ENCODE measurements around the gene BIN2.
"Not testable (repeated sequence)": the region's sequence is repeated elsewhere in the genome, so short reads cannot be mapped to it uniquely, and the experiment has no call there.

Gene BIN2

DNA sequence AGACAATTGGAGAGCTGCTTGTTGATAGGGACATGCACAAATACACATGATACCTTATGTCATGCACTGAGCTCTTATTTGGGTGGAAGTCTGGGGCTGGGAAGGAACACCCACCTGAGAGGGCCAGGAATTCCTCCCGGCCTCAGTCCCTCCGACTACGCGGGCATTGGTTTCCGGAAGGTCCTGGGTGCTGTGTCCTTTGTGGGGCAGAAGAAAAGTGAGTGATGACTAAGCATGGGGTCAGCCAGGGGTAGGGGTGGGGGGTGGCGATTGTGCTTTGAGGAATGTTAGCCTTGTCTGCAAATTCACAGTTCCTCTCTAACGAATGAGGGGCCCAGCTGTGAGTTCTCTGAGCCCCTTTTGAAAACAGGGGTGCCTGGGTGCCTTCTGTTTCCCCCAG is 21.7 kb upstream of the BIN2 start:
- no peak for DNase-seq (ENCODE audit: low read depth in 2 of 2)

DNA sequence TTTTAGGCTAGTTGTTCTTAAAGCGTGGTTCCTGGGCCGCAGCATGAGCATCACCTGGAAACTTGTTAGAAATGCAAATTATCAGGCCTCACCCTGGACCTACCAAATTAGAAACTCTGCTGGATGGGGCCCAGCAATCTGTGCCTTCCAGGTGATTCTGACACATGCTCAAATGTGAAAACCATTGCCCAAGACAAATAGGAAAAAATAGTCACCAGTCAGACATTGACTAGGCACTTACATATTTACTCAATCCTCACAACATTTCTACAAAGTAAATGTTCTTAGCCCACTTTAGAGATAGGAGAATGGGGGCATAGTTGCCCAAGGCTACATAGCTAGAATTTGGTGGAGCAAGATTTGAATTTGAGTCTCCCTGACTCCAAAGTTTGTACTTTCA is 19.2 kb upstream of the BIN2 start:
- DNase-seq (ENCODE audit: low read depth in 2 of 2), result no peak

DNA sequence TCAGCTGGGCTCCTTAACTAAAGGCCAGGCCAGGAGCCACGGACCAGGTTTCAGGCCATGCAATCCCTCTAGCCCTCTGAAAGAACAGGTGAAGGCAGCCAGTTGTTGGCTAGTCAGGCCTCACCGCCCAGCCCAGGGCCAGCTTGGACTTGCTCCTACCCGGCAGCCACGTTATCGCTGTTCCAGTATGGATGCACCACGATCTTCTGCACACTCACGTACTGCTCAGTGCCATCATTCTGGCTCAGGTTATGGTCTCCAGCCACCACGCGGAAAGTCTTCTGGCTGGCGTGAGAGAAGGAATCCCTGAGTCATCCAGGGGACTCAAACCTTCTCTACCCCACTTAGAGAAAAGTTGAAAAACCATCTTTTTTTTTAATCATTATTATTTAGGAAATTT is 18.4 kb upstream of the BIN2 start:
- no peak for DNase-seq (ENCODE audit: low read depth in 2 of 2)

DNA sequence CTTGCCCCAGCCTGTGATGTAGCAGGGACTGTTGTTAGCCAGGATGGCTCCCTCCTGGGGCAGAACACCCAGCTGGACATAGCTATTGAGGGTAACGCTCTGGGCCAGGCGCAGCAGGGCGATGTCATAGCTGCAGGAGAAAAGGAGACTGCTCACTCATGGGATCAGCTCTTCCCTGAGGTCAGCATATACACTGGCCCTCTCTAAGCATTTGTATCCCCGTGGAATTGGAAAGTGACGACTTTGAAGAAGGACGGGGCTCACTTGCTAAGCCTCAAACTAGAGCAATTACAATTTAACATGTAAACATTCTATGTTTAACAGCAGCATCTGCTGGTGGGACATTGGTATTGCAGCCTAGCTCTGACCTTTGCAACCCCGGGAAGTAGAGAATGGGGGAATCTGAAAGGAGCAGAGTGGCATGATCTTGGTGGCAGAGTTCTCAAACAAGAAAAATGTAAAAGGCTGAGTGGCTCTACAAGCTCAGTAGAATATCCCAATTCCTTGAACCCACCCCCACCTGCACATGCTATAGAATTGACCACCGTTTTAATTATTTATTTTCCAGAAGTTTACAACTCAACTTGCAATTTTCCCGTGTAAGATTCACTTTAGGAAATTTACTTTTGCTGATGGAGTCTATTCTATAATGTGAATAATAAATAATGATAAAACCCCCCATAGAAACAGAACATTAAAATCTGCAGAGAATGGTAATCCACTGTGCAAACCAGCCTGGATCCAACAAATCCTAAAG is 17.5 kb upstream of the BIN2 start:
- peak; percentile 46 to 56 for DNase-seq (ENCODE audit: low read depth in 2 of 2)

DNA sequence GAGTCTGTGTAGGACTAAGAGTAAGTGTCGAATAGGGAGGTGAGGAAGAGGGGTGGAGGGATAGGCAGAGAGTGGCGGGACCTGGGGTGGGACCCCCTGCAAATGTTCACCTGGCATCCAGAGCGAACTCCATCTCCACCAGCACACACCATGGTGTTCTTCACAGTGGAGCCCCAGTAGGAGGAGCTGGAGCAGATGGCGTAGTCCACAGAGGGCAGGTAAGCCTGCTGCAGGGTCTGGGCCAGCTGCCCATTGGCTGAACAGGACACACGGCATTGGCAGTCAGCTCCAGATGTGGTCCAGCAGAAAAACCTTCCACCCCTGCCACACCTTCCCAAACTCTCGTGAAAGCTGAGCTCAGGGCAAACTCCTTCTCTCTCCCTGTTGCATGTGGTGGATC is 15.8 kb upstream of the BIN2 start:
- DNase-seq (ENCODE audit: low read depth in 2 of 2), result no peak

DNA sequence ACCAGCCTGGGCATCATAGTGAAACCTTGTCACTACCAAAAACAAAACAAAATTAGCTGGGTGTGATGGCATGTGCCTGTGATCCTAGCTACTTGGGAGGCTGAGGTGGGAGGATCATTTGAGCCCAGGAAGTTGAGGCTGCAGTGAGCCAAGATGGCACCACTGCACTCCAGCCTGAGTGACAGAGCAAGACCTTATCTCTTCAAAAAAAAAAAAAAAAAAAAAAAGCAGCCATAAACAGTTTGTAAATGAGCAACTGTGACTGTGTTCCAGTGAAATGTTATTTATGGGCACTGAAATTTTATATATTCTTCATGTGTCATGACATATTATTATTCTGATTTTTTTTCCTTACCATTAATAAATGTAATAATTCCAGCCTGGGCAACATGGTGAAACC is 13.4 kb upstream of the BIN2 start:
- not testable (repeated sequence) for DNase-seq (ENCODE audit: low read depth in 2 of 2)

DNA sequence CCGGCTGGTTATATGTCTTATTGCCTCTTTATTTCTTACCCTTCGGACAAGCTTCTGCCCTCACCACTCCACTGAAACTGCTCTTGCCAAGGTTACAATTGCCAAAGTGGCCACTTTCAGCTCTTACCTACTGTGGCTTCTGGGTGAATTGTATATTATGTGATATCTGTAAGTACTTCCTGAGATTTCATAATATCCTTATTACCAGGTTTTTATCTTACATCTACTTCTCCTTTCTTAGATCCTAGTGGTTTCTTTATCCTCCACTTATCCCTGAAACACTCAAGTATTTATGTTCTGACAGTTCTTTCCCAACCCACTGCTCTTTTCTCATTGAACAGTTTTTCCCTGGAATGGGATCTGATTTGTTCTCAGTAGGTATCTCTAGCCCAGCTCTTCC is 12.0 kb upstream of the BIN2 start:
- no peak for DNase-seq (ENCODE audit: low read depth in 2 of 2)

DNA sequence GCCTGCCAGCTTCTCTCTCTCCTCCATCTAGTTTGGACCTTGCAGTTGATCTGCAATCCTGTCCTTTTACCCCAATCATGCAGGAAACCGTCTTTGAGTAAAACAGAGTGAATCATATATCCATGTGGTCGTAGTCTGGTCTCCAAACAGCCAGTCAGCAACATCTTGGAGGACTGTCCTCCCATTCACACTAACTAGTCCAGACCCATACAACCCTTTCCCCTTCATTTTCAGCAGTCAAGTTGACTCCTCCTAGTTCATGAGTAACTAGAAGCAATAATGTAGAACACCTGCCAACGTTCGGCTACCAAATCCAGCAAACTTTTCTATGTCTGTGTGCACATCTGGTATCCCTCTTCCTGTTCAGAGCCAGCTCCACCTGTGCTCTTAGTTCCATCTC is 10.8 kb upstream of the BIN2 start:
- no peak for DNase-seq (ENCODE audit: low read depth in 2 of 2)

DNA sequence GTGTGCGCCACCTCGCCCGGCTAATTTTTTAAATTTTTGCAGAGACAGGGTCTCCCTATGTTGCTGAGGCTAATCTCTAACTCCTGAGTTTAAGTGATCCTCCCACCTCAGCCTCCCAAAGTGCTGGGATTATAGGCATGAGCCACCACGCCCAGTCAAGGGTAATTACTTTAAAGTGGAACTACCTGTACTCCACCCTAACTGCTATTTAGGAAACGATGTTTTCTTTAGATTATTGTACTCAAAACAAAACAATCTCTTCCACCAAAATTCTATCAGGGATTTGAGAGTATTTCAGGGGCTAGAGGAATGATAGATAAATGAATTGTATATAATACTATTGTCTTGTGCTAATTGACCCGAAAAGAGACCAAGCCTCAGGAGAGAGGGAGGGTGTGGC is 9.6 kb upstream of the BIN2 start:
- no peak for DNase-seq (ENCODE audit: low read depth in 2 of 2)

DNA sequence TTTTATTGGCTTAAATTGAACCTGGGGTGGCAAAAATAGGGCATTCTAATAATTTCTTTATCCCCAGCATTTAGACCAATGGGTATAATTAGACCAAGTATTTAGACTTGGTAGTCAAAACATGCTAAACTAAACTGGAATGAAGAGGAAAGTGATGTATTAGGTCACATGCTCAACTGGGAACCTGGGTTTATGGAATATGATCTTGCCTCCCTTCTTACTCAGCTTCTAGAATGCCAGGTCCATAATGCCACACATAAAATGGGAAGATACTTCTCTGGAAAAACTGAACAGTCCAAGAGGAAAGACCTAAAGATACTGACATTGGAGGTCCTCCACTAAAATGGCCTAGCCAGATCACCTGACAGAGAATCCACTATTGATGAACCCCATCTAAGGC is 6.2 kb upstream of the BIN2 start:
- no peak for DNase-seq (ENCODE audit: low read depth in 2 of 2)

DNA sequence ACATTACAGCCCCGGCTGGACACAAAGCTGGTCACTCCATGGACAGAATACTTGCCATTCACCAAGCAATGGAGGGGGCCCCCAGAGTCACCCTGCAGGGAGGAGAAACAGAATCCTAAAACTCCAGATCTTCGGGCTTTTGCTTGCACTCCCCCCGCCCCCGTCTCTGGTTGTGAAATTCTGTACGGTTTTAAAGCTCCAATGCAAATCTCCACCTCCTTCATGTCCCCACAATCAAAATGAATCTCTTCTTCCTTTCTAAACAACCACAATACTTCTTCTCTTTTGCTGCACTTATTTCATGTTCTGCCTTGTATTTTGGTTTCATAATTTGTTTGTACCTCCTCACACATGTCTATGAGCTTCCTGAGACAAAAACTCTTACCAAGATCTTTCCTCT is 5.8 kb upstream of the BIN2 start:
- no peak for DNase-seq (ENCODE audit: low read depth in 2 of 2)

DNA sequence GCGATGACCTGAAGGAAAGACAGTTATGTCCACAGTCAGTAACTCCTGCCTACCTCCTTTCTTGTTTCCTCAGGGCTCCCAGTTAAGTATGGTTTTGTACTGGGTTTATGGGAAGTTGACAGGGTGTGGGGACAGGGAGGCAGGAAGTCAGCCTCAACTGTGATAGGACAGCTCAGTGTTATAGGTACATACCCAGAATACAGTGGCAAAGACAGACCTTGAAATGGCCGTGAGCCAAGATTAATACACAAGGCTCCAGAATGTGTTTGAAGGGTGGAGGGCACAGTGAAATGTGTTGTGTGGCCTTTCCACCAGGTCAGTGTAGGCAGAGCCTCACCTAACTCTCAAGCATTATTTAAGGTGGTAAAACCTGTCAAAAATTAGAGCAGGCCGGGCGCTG is 4.6 kb upstream of the BIN2 start:
- DNase-seq (ENCODE audit: low read depth in 2 of 2), result no peak

DNA sequence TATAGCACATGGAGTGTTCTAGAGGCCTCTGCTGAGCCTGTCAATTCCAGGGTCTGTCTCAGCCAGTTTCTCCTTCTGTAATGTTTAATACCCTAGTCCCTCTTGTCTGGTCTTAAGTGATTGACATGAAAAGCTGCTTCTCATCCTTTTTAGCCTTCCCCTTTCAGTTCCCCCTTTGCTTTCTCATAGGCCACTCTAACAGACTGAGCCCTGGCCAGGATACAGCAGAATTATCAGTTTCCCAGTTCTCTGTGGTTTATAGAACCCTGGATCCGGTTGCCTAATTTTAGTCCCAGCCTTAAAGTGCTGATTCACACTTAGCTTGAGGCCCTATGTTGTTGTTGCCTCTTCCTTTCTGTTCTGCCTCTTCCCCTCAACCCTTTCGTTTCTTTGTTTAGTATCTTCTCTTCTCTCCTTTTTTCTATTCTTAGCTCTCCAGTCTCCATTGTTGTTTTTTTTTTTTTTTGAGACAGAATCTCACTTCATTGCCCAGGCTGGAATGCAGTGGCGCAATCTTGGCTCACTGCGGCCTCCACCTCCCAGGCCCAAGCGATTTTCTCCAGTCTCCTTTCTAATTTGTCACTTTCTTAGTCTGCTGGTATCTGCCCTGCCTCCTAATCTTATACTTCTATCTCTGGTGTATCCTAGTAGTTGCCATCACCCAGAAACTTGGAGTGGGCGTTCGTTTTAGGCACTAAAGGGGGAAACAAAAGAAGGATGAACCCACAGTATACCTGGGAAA is 2.9 kb upstream of the BIN2 start:
- no peak for DNase-seq (ENCODE audit: low read depth in 2 of 2)

DNA sequence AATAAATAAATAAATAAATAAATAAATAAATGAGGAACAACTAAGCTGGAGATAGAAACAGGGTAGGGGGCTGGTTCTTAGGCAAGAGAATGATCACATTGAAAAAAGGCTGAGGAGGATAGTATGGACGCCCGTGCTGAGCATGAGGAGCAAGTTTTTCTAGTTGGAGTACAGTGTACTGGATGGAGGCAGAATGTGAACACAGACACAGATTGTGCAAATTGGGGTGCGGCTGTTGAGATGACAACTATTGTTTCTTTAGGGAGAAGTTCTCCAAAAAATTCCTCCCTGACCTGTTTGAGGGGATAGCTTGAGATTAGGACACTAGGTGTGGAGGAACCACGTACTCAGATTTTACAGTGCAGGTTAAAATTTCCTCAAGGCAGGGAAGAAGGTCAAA is 979 bp upstream of the BIN2 start:
- no peak for DNase-seq (ENCODE audit: low read depth in 2 of 2)

DNA sequence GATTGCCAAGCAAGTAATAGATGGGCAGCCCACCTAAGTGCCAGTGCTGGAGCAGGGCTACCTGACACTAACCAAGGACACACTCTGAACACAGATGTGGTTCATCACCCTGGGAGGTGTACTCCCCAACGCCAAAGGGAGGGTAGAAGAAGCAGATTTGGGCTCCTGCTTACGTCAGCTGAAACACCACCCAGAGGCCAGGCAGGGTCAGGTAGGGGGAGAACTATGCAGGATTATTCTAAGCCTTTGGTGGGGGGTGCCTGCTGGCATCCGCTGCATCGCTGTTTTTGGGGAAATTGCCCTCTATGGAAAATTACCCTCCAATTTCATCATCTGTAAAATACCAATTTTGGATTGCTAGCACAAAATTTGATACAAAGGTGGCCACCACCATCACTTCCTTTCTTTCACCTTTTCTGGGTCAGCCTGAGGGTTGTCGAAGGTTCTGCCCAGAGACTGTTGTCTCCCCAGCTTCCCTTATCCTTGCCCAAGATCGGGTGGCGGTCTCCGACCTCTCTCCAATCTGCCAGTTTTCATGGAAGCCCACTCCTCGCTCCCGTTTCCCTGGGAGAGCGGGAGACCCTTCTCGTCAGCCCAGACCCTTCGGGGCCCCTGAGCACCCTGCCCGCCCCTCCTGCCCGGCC is 535 bp downstream of the BIN2 start:
- peak; percentile 24 to 29 for DNase-seq (ENCODE audit: low read depth in 2 of 2)

DNA sequence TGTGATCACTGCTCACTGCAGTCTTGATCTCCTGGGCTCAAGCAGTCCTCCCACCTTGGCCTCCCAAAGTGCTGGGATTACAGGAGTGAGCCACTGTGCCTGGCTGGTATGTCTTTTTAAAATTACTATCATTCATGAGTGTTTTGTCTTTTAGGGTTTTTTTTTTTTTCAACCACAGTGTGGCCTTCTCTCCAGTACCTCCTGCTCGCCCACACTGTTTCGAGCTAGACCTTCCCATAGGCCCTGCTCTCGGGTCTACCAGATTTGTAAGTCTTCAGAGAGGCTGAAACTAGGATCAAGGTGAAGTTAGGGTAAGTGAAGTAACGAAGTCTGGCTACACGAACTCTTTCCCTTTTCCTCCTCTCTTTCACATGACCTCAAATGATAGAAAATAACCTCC is 1.5 kb downstream of the BIN2 start:
- no peak for DNase-seq (ENCODE audit: low read depth in 2 of 2)

DNA sequence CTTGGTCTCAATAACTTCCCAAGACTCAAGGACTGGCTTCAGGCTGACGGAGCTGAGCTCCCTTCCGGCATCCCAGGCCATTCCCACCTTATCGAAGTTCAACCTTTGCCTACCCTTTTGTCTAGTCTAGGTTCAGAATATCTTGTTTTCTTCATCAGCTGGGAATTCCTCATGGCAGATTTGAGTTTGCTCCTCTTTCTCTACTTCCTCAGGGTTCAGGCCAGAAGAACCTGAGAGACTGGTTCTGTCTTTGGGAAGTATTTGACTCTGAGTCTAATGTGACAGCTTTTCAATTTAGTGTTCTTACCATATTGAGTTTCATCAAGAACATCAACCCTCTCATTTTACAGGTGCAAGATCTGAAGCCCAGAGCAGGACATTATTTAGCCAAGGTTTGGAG is 2.1 kb downstream of the BIN2 start:
- no peak for DNase-seq (ENCODE audit: low read depth in 2 of 2)

DNA sequence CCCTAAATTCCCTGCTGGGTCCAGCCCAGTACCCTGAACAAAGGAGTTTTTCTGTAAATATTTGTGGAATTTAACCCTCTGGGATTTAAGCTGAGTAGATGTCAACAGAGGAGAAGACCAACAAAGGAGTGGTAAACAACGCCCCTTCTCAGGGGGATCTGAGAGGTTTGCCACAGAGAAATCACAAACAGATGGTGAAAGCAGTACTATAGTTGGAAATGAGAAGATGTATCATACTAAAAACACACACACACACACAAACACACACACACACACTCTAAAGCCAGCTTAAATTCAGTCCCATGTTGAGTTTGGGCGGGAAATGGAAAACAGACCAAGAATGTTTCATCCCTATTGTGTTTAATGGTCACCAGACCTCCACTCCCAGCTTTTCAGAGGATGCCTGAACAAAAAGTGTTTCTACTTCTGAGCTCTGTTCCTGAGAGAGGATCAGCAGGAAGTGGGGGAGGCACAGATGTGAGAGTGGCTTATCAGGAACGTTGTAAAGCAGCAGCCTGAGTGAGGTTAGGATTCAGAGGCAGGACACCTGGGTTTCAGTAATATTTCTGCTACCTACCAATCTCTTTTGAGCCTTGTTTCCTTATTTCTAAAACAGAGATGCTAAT is 3.2 kb downstream of the BIN2 start:
- DNase-seq (ENCODE audit: low read depth in 2 of 2), result no peak

DNA sequence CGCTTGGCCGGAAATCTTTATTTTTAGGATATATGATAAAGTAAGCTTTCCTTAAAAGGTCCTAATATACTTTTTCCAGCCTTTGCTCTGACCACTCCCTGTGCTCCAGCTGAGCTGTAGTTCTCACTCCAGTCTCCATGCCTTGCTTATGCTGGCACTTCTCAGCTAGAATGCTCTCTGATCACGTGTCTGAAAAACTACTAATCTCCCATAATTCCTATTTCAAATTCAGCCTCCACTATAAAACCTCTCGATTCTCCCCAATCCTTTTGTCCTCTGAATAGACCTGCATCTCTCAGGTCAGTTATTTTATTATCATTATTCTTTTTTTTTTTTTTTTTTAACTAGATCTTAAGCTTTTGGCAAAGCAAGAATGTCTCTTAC is 3.7 kb downstream of the BIN2 start:
- DNase-seq (ENCODE audit: low read depth in 2 of 2), result no peak

DNA sequence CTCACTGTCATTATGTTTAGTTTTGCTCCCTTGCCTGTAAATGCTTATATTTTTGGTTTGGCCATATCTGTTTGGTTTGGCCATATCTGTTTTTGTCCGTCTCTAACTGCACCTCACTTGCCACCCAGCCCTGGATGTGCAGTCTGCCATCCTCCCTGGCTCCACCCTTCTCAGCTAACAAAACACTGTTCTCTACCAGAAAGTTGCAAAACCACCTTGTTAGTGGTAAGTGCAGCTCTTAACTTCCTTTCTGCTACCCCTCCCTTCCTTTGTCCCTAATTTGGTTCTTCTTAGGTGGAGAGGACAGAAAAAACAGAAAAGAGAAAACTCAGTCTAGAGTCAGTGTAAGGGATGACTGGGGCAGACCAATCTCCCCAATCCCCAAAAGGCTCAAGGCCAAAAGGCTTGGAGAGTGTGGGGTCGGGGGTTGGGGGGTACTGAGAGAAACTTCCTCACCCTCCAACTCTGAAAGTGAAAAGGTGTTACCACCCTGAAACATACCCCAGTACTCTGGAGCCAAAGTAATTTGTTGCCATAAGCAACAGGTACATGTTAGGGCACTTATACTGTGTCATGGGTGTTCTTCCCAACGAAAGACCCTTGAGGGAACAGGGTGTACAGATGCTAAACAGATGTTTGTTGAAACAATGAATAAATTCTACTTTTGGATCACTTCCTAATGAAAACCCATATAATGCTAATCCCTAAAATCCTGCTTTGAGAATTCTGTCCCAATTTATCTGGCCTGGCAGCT is 5.0 kb downstream of the BIN2 start:
- no peak for DNase-seq (ENCODE audit: low read depth in 2 of 2)

DNA sequence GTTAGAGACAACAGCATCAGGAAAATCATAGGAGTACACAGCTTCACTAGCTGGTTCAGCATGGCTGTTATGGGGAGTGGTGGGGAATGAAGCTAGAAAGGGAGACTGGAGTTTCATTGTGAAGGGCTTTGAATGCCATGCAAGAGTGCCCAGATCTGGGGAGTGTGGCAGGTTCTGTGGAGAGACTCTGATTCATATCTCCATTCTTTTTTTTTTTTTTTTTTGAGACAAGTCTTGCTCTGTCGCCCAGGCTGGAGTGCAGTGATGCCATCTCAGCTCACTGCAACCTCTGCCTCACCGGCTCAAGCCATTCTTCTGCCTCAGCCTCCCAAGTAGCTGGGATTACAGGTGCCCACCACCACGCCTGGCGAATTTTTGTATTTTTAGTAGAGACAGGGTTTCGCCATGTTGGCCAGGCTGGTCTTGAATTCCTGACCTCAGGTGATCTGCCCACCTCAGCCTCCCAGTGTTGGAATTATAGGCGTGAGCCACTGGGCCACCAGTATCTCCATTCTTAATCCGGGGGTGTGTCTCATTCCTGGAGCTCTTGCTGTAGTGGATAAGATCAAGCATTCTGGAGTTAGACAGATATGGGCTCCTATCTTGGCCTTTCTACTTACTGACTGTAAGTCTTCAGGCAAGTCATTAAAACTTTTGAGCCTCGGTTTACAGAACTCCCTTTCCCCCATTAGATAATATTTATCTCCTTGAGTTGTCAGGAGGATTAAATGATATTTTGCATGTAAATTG is 5.7 kb downstream of the BIN2 start:
- not testable (repeated sequence) for DNase-seq (ENCODE audit: low read depth in 2 of 2)
